ENCODE measurements around the gene CDON.

DNA sequence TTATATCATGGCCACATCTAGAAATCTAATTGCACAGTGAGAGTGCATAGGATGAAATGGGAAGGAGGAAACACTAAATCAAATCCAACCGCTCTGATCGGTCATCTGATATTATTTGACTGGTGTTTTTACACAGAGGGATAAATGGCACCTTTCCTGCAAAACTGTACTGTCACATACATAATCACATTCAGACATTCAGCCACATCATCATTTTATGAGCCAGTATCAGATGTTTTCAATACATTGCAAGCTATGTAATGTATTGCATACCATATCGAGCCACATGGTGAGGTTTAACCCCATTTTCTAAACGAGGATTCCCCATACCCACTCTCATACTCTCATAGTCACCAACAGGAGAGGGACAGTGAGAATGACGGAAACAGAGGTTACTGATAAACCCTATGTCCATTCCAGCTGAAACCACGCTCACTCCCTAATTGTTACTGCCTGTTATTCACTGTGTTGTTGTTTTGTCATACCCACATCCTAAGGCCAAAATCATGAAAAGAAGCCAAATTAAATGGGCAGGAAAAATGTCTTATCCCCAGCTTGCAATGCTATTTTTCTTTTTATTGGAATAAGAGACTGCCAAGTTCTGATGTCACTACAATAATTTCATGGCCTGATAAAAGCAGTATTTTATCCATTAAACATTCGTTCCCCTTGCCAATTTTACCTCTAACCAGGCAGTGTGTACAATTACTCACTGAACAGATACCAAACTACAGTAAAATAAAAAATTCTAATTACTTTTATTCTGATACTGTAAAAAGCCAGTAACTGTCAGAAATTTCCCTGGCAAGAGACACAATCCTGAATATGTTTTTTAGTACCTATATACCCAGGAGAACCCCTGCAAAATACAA, 9.0 kb downstream of the CDON start:
- TF ChIP-seq, protein P1, sequence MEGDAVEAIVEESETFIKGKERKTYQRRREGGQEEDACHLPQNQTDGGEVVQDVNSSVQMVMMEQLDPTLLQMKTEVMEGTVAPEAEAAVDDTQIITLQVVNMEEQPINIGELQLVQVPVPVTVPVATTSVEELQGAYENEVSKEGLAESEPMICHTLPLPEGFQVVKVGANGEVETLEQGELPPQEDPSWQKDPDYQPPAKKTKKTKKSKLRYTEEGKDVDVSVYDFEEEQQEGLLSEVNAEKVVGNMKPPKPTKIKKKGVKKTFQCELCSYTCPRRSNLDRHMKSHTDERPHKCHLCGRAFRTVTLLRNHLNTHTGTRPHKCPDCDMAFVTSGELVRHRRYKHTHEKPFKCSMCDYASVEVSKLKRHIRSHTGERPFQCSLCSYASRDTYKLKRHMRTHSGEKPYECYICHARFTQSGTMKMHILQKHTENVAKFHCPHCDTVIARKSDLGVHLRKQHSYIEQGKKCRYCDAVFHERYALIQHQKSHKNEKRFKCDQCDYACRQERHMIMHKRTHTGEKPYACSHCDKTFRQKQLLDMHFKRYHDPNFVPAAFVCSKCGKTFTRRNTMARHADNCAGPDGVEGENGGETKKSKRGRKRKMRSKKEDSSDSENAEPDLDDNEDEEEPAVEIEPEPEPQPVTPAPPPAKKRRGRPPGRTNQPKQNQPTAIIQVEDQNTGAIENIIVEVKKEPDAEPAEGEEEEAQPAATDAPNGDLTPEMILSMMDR (IDR thresholded peaks at IDR 0.05): no peak
- TF ChIP-seq POLR2A (IDR thresholded peaks at IDR 0.05): no peak
- no peak for TF ChIP-seq EP300 (IDR thresholded peaks at IDR 0.05)
- no peak for TF ChIP-seq POLR2AphosphoS5 (IDR thresholded peaks at IDR 0.05)
